GM10266 (cell line): ENCODE results near the gene IGFL4.

Experiments
- DNase-seq: peaks from one replicate; pipeline ENCODE4 v3.0.0; 2012; ENCODE audit errors: extremely low spot score
- TF ChIP-seq, protein P1 (sequence below): IDR thresholded peaks from 2 replicates; pipeline ENCODE4 v1.5.1; 2012; ENCODE audit warnings: mild to moderate bottlenecking, low read depth; ENCODE audit not compliant: control insufficient read depth, insufficient read depth; ENCODE audit errors: missing control alignments

Gene IGFL4

DNA sequence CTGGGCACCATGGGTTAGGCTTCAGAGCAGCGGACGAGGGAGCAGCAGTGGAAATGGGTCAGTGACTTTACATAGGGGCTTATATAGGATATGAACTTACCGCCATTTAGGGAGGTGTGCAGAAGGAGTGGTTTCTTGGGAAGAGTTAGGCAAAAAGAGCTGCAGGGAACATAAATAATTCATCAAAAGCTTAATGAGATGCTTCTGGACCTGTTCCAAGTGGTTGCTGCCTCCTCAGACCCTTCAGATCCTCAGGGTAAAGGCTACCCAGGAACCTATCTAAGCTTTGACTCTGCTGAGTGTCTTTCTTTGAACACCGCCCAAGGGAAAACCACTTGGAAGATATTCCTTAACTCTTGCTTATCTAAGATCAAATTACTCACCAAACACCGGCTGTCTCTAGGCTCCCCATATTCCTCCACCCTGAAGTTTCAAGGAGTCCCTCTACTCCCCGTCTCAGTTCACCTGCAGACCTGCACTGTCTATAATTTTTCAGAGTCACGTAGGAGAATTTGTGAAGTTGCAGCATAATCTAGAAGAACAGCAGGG, at the start of gene IGFL4:
TSS of gene IGFL4 (minus strand) at position 51 of the 549 bp plus-strand sequence. CDS start at position 11, 40 bp downstream.
- no peak for DNase-seq

DNA sequence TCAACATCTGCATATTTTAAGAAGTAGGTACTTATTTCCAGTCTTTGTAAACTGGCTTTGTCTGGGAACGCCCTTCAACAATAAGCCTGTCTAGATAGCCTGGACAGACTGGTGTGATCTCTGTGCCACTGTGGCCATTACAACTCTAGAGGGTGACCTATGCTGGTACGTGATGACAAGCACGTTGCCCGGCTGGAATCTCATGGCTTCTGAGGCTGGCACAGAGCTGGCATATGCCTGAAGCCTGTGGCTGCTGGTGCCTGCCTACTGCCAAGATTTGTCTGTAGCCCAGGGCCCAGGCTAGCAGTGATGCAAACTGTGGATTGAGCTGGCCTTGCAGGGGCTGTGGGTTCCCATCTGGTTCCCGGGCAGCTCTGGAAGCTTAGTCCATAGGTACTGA, 49.6 kb upstream of the IGFL4 start:
- TF ChIP-seq, protein P1, sequence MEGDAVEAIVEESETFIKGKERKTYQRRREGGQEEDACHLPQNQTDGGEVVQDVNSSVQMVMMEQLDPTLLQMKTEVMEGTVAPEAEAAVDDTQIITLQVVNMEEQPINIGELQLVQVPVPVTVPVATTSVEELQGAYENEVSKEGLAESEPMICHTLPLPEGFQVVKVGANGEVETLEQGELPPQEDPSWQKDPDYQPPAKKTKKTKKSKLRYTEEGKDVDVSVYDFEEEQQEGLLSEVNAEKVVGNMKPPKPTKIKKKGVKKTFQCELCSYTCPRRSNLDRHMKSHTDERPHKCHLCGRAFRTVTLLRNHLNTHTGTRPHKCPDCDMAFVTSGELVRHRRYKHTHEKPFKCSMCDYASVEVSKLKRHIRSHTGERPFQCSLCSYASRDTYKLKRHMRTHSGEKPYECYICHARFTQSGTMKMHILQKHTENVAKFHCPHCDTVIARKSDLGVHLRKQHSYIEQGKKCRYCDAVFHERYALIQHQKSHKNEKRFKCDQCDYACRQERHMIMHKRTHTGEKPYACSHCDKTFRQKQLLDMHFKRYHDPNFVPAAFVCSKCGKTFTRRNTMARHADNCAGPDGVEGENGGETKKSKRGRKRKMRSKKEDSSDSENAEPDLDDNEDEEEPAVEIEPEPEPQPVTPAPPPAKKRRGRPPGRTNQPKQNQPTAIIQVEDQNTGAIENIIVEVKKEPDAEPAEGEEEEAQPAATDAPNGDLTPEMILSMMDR: no peak

More for the DNA sequence above, at the start of gene IGFL4:
- TF ChIP-seq, protein P1: no peak

DNA sequence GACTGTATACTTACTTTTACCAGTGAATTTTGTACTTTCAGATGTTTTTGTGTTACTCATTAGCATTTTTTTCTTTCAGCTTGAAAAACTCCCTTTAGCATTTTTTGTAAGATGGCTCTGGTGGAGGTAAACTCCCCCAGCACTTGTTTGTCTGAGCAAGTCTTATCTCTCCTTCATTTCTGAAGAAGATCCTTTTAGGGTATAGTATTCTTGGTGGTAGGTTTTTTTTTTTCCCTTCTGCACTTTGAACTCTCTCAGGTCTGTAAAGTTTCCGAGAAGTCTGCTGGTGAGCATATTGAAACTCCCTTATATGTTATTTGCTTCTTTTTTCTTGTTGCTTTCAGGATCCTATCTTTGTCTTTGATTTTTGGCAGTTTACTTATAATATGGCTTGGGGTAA, 48.6 kb upstream of the IGFL4 start:
- TF ChIP-seq, protein P1: no peak
- no peak for DNase-seq

More for the DNA sequence above, 49.6 kb upstream of the IGFL4 start:
- DNase-seq: no peak

DNA sequence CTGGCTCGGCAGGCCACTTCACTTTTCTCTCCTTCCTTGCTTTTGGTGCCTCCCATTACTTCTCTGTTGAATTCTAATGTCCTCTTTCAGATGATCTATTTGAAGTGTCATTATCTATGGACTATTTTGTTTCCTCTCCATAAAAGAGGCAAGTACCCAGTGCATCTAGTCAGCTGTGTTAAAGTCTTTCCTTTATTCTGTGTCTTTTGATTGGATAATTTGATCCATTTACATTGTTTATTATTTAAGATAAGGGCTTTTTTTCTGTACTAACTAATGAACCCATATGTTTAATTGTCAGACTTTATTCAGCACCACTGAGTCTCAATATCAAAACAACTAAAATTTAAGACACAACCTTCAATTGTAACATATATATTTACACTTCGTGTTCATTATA, 47.3 kb upstream of the IGFL4 start:
- no peak for DNase-seq
- TF ChIP-seq, protein P1: no peak

DNA sequence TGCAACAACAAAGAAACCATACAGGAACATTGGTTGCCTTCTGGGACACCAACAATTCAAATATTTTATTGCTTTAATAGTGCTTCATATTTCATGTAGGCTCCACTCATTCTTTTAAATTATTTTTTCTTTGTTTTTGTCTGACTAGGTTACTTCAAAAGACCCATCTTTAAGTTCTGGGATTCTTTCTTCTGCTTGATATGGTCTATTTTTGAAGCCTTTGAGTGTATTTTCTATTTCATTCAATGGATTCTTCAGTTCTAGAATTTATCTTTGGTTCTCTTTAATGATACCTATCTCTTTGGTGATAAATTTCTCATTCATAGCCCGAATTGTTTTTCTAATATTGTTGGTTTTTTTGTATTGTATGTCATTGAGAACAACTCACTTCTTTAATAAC, 45.1 kb upstream of the IGFL4 start:
- TF ChIP-seq, protein P1: no peak
- no peak for DNase-seq

DNA sequence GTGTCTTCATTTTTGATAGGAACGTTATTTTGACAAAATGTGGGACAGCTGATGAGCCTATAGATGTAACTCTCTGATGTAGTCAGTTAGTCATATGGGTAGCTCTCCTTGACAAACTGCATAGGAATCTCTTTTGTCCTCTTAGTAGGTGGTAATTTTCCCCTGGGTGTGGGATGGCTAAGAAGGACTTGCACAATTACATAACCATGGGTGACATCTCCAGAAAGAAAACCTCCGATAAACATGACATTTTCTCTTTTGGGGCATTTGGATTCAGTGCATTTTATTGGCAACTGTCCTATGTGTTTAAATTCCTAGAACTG, 41.9 kb upstream of the IGFL4 start:
- no peak for DNase-seq
- TF ChIP-seq, protein P1: no peak

DNA sequence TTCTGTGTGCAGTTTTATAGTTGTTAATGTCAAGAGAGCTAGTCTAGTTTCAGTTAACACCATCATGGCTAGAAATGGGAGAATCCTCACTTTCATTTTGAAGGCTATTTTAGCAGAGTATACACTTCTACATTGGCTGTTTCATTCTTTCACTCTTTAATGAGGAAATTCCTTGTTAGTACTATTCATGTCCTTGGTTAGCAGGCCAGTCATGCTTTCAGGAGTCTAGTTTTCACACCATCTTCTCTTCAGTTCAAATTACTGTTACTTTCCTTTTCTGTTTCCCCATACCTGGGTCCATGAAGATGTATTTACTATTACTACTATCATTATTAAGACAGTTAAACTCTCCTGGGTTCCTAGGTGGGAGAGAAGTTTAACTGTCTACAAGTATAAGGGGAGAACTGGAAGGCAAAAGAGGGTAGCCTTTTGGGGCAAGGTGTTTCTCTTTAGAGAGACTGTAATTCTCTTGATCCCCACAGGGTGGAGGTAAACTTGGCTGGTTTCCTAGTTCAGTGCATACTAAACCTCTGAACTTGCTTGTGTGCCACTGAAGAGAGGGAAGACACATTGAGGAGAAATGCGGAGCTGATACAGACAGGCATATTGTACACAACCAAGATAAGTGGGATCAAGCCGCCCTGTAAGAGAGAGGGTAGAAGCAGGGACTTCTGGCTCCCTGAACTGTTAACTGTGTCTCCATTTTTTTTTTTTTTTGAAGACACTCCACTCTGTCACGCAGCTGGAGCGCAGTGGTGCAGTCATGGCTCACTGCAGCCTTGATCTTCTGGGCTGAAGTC, 41.3 kb upstream of the IGFL4 start:
- peak; percentile 60 for DNase-seq
- TF ChIP-seq, protein P1: peak; percentile 53
